H1 (cell line): ENCODE measurements around the gene SLC39A11. TPM values are rescaled to one million over a fixed set of nuclear protein-coding genes. Genes with fewer than 3 reads are reported as not detected.

ENCODE experiments used
- CTCF ChIA-PET: fragments of 300-600 bp; sonication (Branson Sonifier 250); formaldehyde crosslinking; loops from one replicate; lab custom pipeline; 2021; ENCODE audit not compliant: partially characterized antibody; lab: Charles Lee
- POLR2A ChIA-PET: fragments of 300-600 bp; sonication (Branson Sonifier 250); formaldehyde crosslinking; loops from one replicate; lab custom pipeline; 2021; ENCODE audit warnings: inconsistent platforms; ENCODE audit not compliant: partially characterized antibody; lab: Charles Lee
- DNase-seq, 2 experiments: peaks; one replicate each; pipeline versions ENCODE4 v3.0.0 to v3.0.0-alpha.2; 2010 to 2022; ENCODE audit warnings: low spot score in 2 of 2, low read depth in 1 of 2, mixed read lengths in 1 of 2
- FAIRE-seq: peaks from 2 replicates; lab custom pipeline; 2011; peaks lifted over from hg19 to GRCh38; lab: Jason Lieb, UNC
- H2AFZ ChIP-seq: 2 replicates; pipeline ENCODE4 v1.8.1; 2012; ENCODE audit warnings: low read length, inconsistent platforms
- H2AK5ac ChIP-seq: 2 replicates; pipeline ENCODE4 v1.6.1; 2013; ENCODE audit warnings: low read depth, low read length
- H2BK120ac ChIP-seq: replicated peaks from 2 replicates; pipeline ENCODE3; 2013; ENCODE audit warnings: low read depth, low read length, inconsistent platforms
- H2BK12ac ChIP-seq: 2 replicates; pipeline ENCODE4 v1.6.1; 2013; ENCODE audit warnings: low read depth, low read length
- H2BK15ac ChIP-seq: 2 replicates; pipeline ENCODE4 v1.6.1; 2013; ENCODE audit warnings: low read length
- H2BK20ac ChIP-seq: 2 replicates; pipeline ENCODE4 v1.6.1; 2013; ENCODE audit warnings: low read length
- H2BK5ac ChIP-seq: 2 replicates; pipeline ENCODE4 v1.6.1; 2013; ENCODE audit warnings: low read depth, low read length
- H3K14ac ChIP-seq: 2 replicates; pipeline ENCODE4 v1.6.1; 2013; ENCODE audit warnings: inconsistent platforms; ENCODE audit not compliant: insufficient read length
- H3K18ac ChIP-seq: 2 replicates; pipeline ENCODE4 v1.6.1; 2013; ENCODE audit warnings: low read length; ENCODE audit errors: extremely low read depth
- H3K23ac ChIP-seq: 2 replicates; pipeline ENCODE4 v1.6.1; 2013; ENCODE audit warnings: inconsistent platforms; ENCODE audit not compliant: insufficient read length
- H3K23me2 ChIP-seq: 2 replicates; pipeline ENCODE4 v1.6.1; 2013; ENCODE audit warnings: low read depth, low read length
- H3K27ac ChIP-seq: 2 replicates; pipeline ENCODE4 v1.6.1; 2011; ENCODE audit warnings: low read depth, low read length, inconsistent platforms
- H3K27me3 ChIP-seq, 4 experiments: replicated peaks in 1 of 4; 1 replicate in 1 of 4; 2 replicates in 3 of 4; pipeline versions ENCODE4 v1.6.1 to v1.8.1; 2011 to 2013; ENCODE audit warnings: low read length in 3 of 4, mild to moderate bottlenecking in 3 of 4, inconsistent platforms in 2 of 4, mixed read lengths in 2 of 4, moderate library complexity in 1 of 4; ENCODE audit not compliant: control insufficient read depth in 3 of 4, insufficient read depth in 3 of 4; ENCODE audit errors: extremely low read depth in 1 of 4
- H3K36me3 ChIP-seq, 4 experiments: 2 replicates each; pipeline versions ENCODE4 v1.6.1 to v1.8.1; 2011 to 2013; ENCODE audit warnings: mild to moderate bottlenecking in 4 of 4, low read length in 3 of 4, moderate library complexity in 2 of 4, control low read depth in 1 of 4, inconsistent platforms in 1 of 4; ENCODE audit not compliant: insufficient read depth in 4 of 4, control insufficient read depth in 2 of 4
- H3K4ac ChIP-seq: replicated peaks from 2 replicates; pipeline ENCODE3; 2013; ENCODE audit warnings: low read length, low read depth, mixed read lengths, inconsistent platforms; ENCODE audit not compliant: insufficient read length
- H3K4me1 ChIP-seq, 4 experiments: replicated peaks in 1 of 4; 1 replicate in 1 of 4; 2 replicates in 3 of 4; pipeline versions ENCODE4 v1.6.1 to v1.8.1; 2011 to 2013; ENCODE audit warnings: low read length in 3 of 4, inconsistent platforms in 2 of 4, mixed read lengths in 1 of 4; ENCODE audit not compliant: insufficient read depth in 4 of 4, control insufficient read depth in 3 of 4
- H3K4me2 ChIP-seq, 2 experiments: 2 replicates each; pipeline versions ENCODE4 v1.6.1 to v1.8.1; 2011 to 2013; ENCODE audit warnings: low read depth in 2 of 2, low read length in 2 of 2, control low read depth in 1 of 2, inconsistent platforms in 1 of 2, mild to moderate bottlenecking in 1 of 2; ENCODE audit not compliant: insufficient read depth in 1 of 2
- H3K4me3 ChIP-seq, 4 experiments: fragments of 200-600, 300-600 bp in 1 of 4; sonication (generic), shearing (Covaris generic), sonication (Bioruptor Twin) in 1 of 4; 2 replicates each; pipeline versions ENCODE4 v1.5.1 to v1.8.1; 2011 to 2016; ENCODE audit warnings: low read length in 4 of 4, low read depth in 3 of 4, control low read depth in 2 of 4, inconsistent platforms in 2 of 4, mild to moderate bottlenecking in 2 of 4, mixed read lengths in 1 of 4, moderate library complexity in 1 of 4; ENCODE audit not compliant: insufficient read depth in 2 of 4; ENCODE audit errors: extremely low read depth in 1 of 4
- H3K56ac ChIP-seq: replicated peaks from 2 replicates; pipeline ENCODE3; 2013; ENCODE audit warnings: low read depth, mild to moderate bottlenecking, mixed read lengths, low read length, inconsistent platforms; ENCODE audit not compliant: insufficient read length
- H3K79me1 ChIP-seq: 2 replicates; pipeline ENCODE4 v1.6.1; 2013; ENCODE audit warnings: low read depth, low read length, control low read depth
- H3K79me2 ChIP-seq, 2 experiments: 2 replicates each; pipeline versions ENCODE4 v1.6.1 to v1.8.1; 2012 to 2013; ENCODE audit warnings: low read length in 2 of 2, mild to moderate bottlenecking in 2 of 2, inconsistent platforms in 1 of 2; ENCODE audit not compliant: insufficient read depth in 2 of 2, control insufficient read depth in 1 of 2
- H3K9ac ChIP-seq, 4 experiments: replicated peaks in 1 of 4; 1 replicate in 1 of 4; 2 replicates in 3 of 4; pipeline versions ENCODE4 v1.6.1 to v1.8.1; 2011 to 2013; ENCODE audit warnings: low read depth in 3 of 4, low read length in 3 of 4, control low read depth in 2 of 4, mild to moderate bottlenecking in 2 of 4, moderate library complexity in 2 of 4, inconsistent platforms in 1 of 4; ENCODE audit errors: extremely low read depth in 1 of 4
- H3K9me3 ChIP-seq, 2 experiments: 2 replicates each; pipeline versions ENCODE4 v1.6.1 to v1.8.1; 2012 to 2013; ENCODE audit warnings: mild to moderate bottlenecking in 2 of 2, moderate library complexity in 2 of 2, control low read depth in 1 of 2, inconsistent platforms in 1 of 2, low read depth in 1 of 2, low read length in 1 of 2, mixed read lengths in 1 of 2; ENCODE audit not compliant: insufficient read depth in 2 of 2
- H4K20me1 ChIP-seq, 2 experiments: replicated peaks in 1 of 2; 2 replicates each; pipeline versions ENCODE3 to v1.8.1; 2011 to 2013; ENCODE audit warnings: inconsistent platforms in 2 of 2, low read length in 2 of 2, mild to moderate bottlenecking in 1 of 2; ENCODE audit not compliant: insufficient read depth in 2 of 2, control insufficient read depth in 1 of 2
- H4K5ac ChIP-seq: 2 replicates; pipeline ENCODE4 v1.6.1; 2013; ENCODE audit warnings: low read length, low read depth, mixed read lengths, inconsistent platforms; ENCODE audit not compliant: insufficient read length
- H4K8ac ChIP-seq: 2 replicates; pipeline ENCODE4 v1.8.0; 2013; ENCODE audit warnings: mild to moderate bottlenecking, moderate library complexity, low read length, inconsistent platforms; ENCODE audit not compliant: insufficient read depth; ENCODE audit errors: extremely low read depth
- H4K91ac ChIP-seq: replicated peaks from 2 replicates; pipeline ENCODE3; 2013; ENCODE audit warnings: low read length, mixed read lengths, inconsistent platforms; ENCODE audit not compliant: insufficient read length
- BCL11A ChIP-seq, 2 experiments: IDR thresholded peaks; one replicate each; pipeline ENCODE4 v1.6.1; 2011; ENCODE audit warnings: low read depth in 2 of 2, low read length in 2 of 2, mild to moderate bottlenecking in 2 of 2
- CBX5 ChIP-seq: fragments of 300-800, 300-1000 bp; sonication (generic); IDR thresholded peaks from 2 replicates; pipeline ENCODE4 v1.7.1; 2016; ENCODE audit warnings: antibody characterized with exemption, low read length, low read depth
- CBX8 ChIP-seq: fragments of 300-800, 300-1000 bp; sonication (generic); IDR thresholded peaks from 2 replicates; pipeline ENCODE4 v1.7.1; 2016; ENCODE audit warnings: low read depth, low read length, borderline replicate concordance
- CHD1 ChIP-seq: IDR thresholded peaks from 2 replicates; pipeline ENCODE4 v1.6.1; 2012; ENCODE audit warnings: low read depth, low read length, improper control_type of control experiment
- JUN ChIP-seq: IDR thresholded peaks from 2 replicates; pipeline ENCODE4 v1.6.1; 2011; ENCODE audit warnings: low read depth, mild to moderate bottlenecking, improper control_type of control experiment, low read length
- JUND ChIP-seq: IDR thresholded peaks from 2 replicates; pipeline ENCODE4 v1.6.1; 2011; ENCODE audit warnings: mild to moderate bottlenecking, improper control_type of control experiment, low read length
- KDM1A ChIP-seq: fragments of 200-600, 300-600 bp; sonication (generic); IDR thresholded peaks from 2 replicates; pipeline ENCODE4 v1.7.1; 2016; ENCODE audit warnings: mild to moderate bottlenecking, low read length, borderline replicate concordance
- NRF1 ChIP-seq: IDR thresholded peaks from 2 replicates; pipeline ENCODE4 v1.6.1; 2011; ENCODE audit warnings: mild to moderate bottlenecking, low read depth, low read length, improper control_type of control experiment
- PHF8 ChIP-seq: fragments of 200-600 bp; sonication (generic); conservative IDR thresholded peaks from 2 replicates; pipeline ENCODE4 v1.7.1; 2012; ENCODE audit warnings: low read depth, mild to moderate bottlenecking, inconsistent platforms, low read length, moderate library complexity
- POLR2AphosphoS5 ChIP-seq: IDR thresholded peaks from 2 replicates; pipeline ENCODE4 v1.6.1; 2011; ENCODE audit warnings: low read depth, low read length
- RAD21 ChIP-seq, 2 experiments: IDR thresholded peaks in 1 of 2; conservative IDR thresholded peaks in 1 of 2; 2 replicates each; pipeline ENCODE4 v1.6.1; 2011; ENCODE audit warnings: low read depth in 2 of 2, low read length in 2 of 2, improper control_type of control experiment in 1 of 2, inconsistent platforms in 1 of 2, mild to moderate bottlenecking in 1 of 2, moderate library complexity in 1 of 2
- SIN3A ChIP-seq, 2 experiments: IDR thresholded peaks in 1 of 2; conservative IDR thresholded peaks in 1 of 2; 2 replicates each; pipeline ENCODE4 v1.6.1; 2011 to 2012; ENCODE audit warnings: low read length in 2 of 2, improper control_type of control experiment in 1 of 2, low read depth in 1 of 2, mild to moderate bottlenecking in 1 of 2
- TAF1 ChIP-seq: IDR thresholded peaks from 2 replicates; pipeline ENCODE4 v1.6.1; 2011; ENCODE audit warnings: mild to moderate bottlenecking, low read depth, low read length
- YY1 ChIP-seq: IDR thresholded peaks from 2 replicates; pipeline ENCODE4 v1.6.1; 2011; ENCODE audit warnings: low read depth, mild to moderate bottlenecking, low read length
- ZNF274 ChIP-seq: IDR thresholded peaks from 2 replicates; pipeline ENCODE4 v1.7.0; 2012; ENCODE audit warnings: low read length, borderline replicate concordance; ENCODE audit errors: extremely low read depth
- WGBS, 2 experiments: shearing (Covaris generic) in 1 of 2; methylation state at CpG; one replicate each; pipeline versions ENCODE4 v1.1.6 to v1.1.7; 2013 to 2015; ENCODE audit warnings: low lambda C conversion rate in 2 of 2, mixed read lengths in 2 of 2, inconsistent platforms in 1 of 2, low coverage in 1 of 2, missing lambda C conversion rate in 1 of 2; ENCODE audit not compliant: insufficient replicate concordance in 2 of 2, insufficient coverage in 1 of 2, insufficient read length in 1 of 2; ENCODE audit errors: extremely low coverage in 1 of 2, missing lambda C conversion rate in 1 of 2; 5-methylcytosine and 5-hydroxymethylcytosine counted together
- polyA plus RNA-seq, 7 experiments: library from polyadenylated mRNA; depleted of rRNA in 3 of 7; stranded (reverse) in 5 of 7; unstranded in 2 of 7; fragments of >200 nt in 5 of 7; fragments of 200-250 nt in 2 of 7; gene quantifications; 1 replicate in 5 of 7; 2 replicates in 1 of 7; 4 replicates in 1 of 7; pipeline versions ENCODE4 v1.2.1 to v1.2.3, GENCODE V29; 2011 to 2013; ENCODE audit warnings: missing spikeins in 2 of 7, mixed read lengths in 2 of 7
- total RNA-seq: library from RNA; stranded (reverse); fragmentation: NEBNext Ultra II Directional; extraction: Animal tissue kit (Norgen Biotek cat#: 25700); gene quantifications from 2 replicates; pipeline ENCODE4 v1.2.1, GENCODE V29; 2021

SLC39A11 gene
- total and polyA plus RNA-seq, 2 of the 8 experiments (the other 6 are each of a cell fraction or from before 2014, with no cell fraction given), result 12.2 to 19.6 TPM

- Histone ChIP-seq H3K79me1 (no peaks in the 10 kb centered on the region), H3K4ac (no peak overlapping the region), H3K4me2 (no peak overlapping the region), H3K9ac (no peak overlapping the region), H2AK5ac (no peak overlapping the region), H2AFZ (no peak overlapping the region), H3K23me2 (no peaks in the 10 kb centered on the region), H4K5ac (no peak overlapping the region), H2BK15ac (no peak overlapping the region), H2BK120ac (no peak overlapping the region), H3K79me2 (no peaks in the 10 kb centered on the region), H3K4me1 (no peaks in the 10 kb centered on the region), H3K18ac (no peak overlapping the region), H4K91ac (no peak overlapping the region), H4K20me1 (no peaks in the 10 kb centered on the region), H3K4me3 (no peak overlapping the region), H3K27ac (no peak overlapping the region), H2BK20ac (no peak overlapping the region), H2BK5ac (no peak overlapping the region), H3K23ac (no peak overlapping the region), H2BK12ac (no peak overlapping the region), H3K36me3 (no peaks in the 10 kb centered on the region), H3K14ac (no peak overlapping the region), H4K8ac (no peak overlapping the region), H3K56ac (no peak overlapping the region), H3K27me3 (peaks cover 0 to 6% (median 4%) of the 10 kb centered on the region in 4 experiments; a peak in 5 of 7 replicates), H3K9me3 (peaks cover 0 to 2% of the 10 kb centered on the region in 2 experiments; a peak in 1 of 4 replicates)
- no peak for DNase-seq
- whole genome bisulfite sequencing, 2 experiments, result 93% methylated on average over 6 of the region's 6 CpGs; no CpG with 5 or more reads in 1 of the 2 experiments
- POLR2A ChIA-PET, result no interaction called here
- CTCF ChIA-PET, result interaction anchor here (0.6 to 1.1 kb wide), 3 partner anchors 10 to 1677 kb away, joined by 3 to 4 read pairs (median 3); no protein-coding TSS in a partner anchor
- FAIRE-seq, result no peak
- no peak for TF ChIP-seq YY1
- TF ChIP-seq NRF1, result no peak
- TF ChIP-seq CHD1, result no peak
- no peak for TF ChIP-seq BCL11A (IDR thresholded peaks at IDR 0.05; ENCODE audit: low read depth in 2 of 2, low read length in 2 of 2)
- no peak for TF ChIP-seq JUN
- TF ChIP-seq PHF8, result no peak
- TF ChIP-seq ZNF274, result no peak
- TF ChIP-seq TAF1, result no peak
- no peak for TF ChIP-seq CBX8
- TF ChIP-seq POLR2AphosphoS5, result no peak
- no peak for TF ChIP-seq KDM1A
- TF ChIP-seq SIN3A (conservative IDR thresholded peaks at IDR 0.05 in 1 of 2, IDR thresholded peaks at IDR 0.05 in 1 of 2; ENCODE audit: low read depth in 1 of 2, low read length in 2 of 2), result no peak
- TF ChIP-seq RAD21 (IDR thresholded peaks at IDR 0.05 in 1 of 2, conservative IDR thresholded peaks at IDR 0.05 in 1 of 2; ENCODE audit: low read depth in 2 of 2, low read length in 2 of 2), result no peak
- no peak for TF ChIP-seq JUND
- no peak for TF ChIP-seq CBX5
Measured at GRCh38 chr17:72760368-72760767, 332.1 kb downstream of the SLC39A11 start.
